NCI-H1694 treated with DMSO at 0.1 percent for 48 hours (cell line): Measurements from ENCODE around the gene PCID2.
"Not testable (repeated sequence)": the region's sequence is repeated elsewhere in the genome, so short reads cannot be mapped to it uniquely, and the experiment has no call there.

Experiments
- DNase-seq: peaks from one replicate; lab custom pipeline; 2025; lab: John Stamatoyannopoulos, UW

Gene PCID2

DNA sequence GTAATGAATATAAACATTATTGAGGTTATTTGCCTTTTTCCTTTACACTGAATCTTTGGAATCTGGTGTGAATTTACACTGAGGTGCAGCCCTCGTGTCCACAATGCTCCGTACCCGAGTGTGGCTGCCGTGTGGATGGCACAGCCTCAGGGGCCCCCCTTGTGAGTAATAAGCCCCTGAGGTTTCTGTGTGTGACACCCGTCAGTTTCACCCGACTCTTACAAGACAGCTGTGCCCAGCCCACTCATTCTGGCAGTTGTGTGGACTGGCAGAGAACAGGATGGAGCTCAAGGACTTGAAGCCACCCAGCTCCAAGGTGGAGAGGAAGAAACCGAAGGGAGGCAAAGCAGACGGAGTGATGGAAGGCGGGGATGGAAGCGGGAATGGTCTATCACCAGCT lies 42.2 kb downstream of the PCID2 start:
- DNase-seq, result no peak

DNA sequence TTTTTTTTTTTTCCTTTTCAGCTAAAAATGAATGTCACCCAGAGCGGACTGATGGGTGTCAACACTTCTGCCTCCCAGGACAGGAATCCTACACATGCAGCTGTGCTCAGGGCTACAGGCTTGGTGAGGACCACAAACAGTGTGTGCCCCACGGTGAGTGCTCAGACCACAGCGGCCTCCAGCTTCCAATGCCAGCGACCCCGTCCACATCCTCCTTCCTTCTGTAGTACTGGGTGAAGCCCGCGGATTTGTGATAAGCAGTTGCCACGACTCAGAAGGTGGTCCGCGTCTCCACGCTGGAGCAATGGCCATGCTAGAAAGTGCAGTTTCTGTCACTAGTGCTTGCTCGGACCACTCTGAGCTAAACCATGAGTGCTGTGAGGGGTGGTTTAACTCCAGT lies 44.0 kb downstream of the PCID2 start:
- no peak for DNase-seq

DNA sequence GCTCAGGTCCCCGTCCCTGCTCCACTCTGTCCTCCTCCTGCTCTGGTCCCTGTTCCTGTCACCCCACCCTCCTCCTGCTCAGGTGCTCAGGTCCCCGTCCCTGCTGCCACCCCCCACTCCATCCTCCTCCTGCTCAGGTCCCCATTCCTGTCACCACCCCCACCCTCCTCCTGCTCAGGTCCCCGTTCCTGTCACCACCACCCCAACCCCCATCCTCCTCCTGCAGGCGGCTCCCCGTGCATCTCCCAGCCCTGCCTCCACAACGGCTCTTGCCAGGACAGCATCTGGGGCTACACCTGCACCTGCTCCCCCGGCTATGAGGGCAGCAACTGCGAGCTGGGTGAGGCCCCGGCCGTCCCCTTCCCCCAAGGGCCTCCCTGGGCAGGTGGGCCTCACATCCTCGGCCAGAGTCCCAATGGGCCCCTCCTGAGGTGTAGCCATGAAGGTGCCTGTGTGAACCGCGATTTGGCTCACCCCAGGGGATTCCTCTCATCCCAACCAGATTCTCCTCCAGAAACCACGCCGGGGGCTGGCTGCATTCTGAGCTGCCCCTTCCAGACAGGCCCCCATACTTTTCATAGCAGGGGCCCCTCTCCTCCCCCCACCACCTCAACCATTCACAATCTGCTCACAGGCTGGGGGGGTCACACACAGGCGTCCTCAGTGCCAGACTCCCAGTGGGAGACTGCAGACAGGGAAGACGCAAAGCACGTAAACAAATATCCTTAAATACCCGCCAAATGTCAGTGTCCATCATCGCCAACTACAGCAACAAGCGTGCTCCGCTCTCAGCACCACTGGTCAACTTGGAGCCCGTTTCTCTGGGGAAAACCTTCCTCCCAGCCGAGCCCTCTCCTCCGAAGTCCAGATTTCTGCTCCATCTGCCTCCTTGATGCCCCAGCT lies 45.4 kb downstream of the PCID2 start:
- no peak for DNase-seq

DNA sequence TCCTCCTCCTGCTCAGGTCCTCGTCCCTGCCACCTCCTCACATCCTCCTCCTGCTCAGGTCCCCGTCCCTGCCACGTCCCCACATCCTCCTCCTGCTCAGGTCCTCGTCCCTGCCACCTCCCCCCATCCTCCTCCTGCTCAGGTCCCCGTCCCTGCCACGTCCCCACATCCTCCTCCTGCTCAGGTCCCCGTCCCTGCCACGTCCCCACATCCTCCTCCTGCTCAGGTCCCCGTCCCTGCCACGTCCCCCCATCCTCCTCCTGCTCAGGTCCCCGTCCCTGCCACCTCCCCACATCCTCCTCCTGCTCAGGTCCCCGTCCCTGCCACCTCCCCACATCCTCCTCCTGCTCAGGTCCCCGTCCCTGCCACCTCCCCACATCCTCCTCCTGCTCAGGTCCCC lies 46.5 kb downstream of the PCID2 start:
- not testable (repeated sequence) for DNase-seq

DNA sequence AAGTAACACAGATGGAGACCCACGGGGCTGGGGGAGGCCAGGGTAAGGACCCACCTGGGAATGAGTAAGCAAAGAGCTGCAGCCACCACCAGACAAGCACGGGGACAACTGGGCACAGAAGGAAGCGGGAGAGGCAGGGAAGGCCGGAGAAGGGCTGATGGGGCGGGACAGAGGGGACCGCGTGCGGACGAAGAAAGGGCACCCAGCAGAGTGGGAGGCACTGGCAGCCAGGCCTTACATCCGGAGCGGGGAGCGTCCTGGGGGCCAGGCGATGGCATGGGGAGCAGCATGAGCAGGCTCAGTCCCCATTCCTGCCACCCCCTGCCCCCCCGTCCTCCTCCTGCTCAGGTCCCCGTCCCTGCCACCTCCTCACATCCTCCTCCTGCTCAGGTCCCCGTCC lies 47.0 kb downstream of the PCID2 start:
- no peak for DNase-seq

DNA sequence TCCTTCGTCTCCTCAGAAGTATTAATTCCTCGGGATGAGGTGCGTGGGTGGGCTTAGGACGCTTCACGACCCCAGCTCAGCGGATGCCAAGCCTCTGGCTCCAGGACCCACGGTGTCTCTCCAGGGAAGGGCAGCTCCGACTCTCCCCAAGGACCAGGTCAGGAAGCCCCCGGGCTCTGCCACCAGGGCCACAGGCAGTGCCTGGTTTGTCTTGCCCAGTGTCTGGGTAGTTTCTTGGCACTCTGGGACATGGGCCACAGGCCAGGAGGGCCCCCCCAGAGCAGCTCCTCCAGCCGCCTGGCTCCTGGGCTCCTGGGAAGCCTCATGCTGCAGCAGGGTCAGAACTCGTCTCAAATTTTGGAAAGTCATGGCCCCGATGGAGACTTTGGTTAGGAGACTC lies 47.5 kb downstream of the PCID2 start:
- DNase-seq, result no peak

DNA sequence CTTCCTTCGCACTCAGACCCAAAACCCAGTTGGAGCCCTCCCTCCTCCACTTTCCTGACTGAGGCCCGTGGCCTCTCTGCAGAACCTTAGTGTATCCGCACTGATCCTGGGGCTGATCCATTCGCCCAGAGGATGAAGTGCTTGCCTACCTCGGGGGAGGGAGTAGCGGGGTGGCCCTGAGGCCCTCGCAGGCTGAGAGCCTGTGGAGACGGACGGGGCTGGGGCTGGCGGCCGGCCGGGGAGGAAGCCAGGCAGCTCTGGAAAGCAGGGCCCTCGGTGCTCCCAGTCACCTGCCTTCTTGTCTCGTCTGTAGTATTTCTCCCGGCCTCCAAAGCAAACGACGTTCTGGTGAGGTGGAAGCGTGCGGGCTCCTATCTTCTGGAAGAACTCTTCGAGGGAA lies 48.8 kb downstream of the PCID2 start:
- no peak for DNase-seq

DNA sequence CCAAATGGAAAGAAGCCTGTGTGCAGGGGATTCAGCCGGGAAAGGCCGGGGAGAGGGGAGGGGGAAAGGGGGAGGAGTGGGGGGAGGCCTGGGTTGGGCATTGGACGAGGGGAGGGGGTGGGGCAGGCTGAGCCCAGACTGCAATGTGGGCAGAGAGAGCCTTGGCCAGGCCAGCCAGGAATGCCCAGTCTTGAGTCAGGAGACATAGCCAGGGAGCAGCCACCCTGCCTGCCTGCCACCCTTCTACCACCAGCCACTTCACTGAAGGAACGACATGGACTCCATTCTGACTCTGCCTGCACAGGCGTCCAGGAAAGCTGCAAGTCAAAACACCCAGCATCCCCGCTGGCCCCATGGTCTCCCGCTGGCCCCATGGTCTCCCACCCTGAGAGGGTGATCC lies 49.5 kb downstream of the PCID2 start:
- no peak for DNase-seq

DNA sequence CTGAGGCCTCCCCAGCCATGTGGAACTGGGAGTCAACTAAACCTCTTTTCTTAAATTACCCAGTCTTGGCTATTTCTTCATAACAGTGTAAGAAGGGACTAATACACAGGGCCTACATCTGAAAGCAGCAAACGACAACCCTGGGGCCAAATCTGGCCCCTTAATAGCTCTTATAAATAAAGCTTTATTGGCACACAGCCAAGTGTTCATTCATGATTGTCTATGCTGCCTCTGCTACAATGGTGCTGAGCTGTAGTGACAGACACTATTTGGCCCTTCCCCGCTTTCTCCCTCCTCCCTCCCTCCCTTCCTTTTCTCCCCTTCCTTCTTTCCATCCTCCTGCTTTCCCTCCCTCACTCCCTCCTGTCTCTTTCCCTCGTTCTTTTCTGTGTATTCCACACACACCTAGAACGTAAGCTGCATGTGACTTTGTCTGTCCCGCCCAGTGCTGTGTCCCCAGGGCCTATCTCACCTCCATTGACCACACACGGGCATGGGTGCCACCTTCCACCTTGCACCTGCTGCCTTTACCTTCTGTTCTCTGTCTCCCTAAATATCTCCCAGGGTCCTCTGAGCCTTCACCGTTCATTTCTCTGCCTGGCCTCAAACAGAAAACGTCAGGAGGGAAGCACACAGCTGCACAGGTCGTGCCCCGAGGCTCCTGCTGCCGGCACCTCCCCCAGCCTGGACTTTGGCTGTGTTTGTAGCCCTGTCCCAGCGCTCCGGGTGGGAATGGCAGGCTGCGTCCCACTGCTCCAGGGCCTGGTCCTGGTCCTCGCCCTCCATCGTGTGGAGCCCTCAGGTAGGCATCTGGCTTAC lies 50.3 kb downstream of the PCID2 start, which contains the start of gene PROZ:
Gene PROZ, plus strand, starts transcription at position 720 of the 819 bp plus-strand sequence. Its CDS starts 13 bp downstream, at position 733.
- no peak for DNase-seq

DNA sequence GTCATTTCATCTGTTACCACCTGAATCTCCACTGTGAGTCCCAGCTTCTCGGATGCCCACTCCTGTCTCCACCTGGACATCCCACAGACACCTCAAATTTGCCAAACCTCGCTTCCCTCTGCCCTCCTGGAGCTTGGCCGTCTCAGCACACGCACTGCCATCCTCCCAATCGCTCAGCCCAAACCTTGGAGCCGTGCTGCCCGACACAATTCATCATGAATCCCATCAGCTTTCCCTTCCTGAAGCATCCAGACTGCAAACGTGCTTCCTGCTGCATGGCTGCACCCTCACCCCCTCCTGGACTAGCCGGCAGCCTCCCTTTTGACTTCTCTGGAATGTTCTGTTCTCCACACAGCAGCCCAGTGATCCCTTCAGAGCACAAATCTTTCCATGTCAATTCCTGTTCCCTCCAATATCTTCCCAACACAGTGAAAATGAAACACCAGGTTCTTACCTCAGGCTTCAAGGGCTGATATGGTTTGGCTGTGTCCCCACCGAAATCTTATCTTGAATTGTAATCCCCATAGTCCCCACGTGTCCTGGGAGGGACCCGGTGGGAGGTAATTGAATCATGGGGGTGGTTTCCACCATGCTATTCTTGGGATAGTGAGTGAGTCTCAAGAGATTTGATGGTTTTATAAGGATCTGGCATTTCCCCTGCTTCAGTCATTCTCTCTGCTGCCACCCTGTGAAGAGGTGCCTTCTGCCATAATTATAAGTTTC lies 51.1 kb downstream of the PCID2 start:
- no peak for DNase-seq

DNA sequence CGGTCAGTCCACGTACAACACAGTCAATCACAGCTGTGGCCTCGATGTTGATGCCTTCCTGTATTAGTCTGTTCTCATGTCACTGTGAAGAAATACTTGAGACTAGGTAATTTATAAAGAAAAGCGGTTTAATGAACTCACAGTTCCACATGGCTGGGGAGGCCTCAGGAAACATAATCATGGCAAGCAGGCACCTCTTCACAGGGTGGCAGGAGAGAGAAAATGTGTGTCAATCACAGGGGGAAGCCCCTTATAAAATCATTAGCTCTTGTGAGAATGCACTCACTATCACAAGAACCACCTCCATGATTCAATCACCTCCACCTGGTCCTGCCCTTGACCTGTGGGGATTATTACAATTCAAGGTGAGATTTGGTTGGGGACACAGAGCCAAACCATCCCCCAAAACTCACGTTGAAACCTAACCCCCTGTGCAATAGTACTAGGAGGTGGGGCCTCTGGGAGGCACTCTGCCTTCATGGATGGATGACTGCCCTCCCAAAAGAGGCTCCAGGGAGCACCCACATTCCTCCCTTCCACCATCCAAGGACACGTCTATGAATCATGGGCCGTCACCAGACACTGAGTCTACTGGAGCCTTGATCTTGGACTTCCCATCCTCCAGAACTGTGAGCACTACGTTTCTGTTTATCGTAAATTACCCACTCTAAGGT lies 52.4 kb downstream of the PCID2 start:
- no peak for DNase-seq

DNA sequence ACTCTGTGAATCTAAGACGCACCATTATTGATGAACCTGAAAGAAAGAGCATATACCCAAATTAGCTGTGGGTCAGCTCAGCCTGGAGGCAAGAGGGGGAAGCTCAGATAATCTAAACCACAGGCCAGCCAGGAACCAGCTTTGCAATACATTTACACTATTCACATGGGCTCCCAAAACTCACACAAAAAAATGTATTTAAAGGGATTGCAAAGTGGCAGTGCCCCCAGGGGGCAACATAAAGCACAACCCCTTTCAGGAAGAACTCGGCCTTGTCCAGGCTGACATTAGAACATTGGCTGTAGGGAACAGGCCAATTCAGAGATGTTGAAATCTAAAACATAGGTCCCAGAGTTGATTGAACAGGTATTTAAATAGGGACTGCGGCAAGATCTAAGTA lies 53.3 kb downstream of the PCID2 start:
- no peak for DNase-seq

DNA sequence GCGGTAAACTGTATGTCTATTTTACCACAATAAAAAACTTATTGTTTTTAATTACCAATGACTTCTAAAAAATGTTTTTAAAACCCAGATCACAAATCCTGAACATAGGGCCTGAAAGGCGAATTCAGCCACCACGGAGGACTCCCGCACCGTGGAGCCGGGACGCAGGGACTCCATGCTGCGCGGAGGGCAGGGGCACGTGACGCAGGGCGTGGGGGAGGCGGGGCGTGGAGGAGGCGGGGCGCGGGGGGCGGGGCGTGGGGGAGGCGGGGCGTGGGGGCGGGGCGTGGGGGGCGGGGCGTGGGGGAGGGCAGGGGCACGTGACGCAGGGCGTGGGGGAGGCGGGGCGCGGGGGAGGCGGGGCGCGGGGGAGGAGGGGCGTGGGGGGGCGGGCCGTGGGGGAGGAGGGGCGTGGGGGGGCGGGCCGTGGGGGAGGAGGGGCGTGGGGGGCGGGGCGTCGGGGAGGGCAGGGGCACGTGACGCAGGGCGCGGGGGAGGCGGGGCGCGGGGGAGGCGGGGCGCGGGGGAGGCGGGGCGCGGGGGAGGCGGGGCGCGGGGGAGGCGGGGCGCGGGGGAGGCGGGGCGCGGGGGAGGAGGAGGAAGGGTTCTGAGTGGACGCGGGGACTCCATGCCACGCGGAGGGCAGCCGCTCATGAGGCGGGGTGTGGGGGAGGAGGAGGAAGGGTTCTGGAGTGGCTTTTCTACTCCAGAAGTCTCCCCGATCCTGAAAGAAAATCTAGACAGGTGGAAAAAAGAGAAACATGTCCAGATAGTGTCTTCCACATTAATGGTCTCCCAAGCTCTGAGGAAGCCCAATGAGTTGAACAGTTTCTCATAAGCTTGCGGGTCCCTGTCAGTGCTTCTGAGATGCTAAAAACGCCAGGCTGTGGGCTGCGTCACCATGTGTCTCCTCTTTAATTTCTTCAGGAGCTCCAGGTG lies 54.4 kb downstream of the PCID2 start:
- DNase-seq, result peak; percentile 46

DNA sequence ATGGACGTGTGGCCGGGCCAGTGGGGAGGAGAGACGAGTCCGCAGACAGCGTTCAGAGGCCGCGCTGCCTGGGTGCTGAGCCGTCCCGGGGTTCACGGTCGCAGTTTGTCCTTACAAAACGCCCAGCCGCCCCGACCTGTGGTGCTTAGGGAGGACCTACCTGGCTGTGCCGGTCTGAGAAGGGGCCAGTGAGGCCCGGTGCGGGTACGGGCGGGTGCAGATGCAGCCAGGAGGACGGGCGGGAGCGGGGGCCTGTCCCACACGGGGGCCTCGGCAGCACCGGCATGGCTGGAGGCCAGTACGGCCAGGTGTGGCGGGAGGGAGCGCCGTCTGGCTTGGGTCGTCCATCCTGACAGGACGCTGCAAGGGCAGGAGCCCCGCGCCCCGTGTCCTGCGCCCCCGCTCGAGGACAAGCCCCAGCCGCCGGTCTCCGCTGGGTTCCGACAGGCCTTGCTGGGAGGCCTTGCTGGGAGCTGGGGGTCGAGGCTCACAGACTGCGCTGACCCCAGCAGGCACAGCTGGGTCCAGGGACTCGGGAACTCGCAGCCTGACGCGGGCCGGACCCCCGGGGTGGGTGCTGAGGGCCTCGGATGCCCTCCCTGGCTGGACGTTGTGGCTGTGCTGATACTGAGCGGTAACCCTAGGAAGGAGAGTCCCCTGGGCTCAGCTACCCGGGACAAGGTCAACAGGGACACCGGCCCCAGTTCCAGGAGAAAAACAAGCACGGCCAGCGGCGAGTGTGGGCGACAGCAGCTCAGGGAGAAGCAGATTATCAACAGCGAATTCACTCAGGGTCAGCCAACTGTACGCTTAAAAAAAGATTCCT lies 55.3 kb downstream of the PCID2 start:
- no peak for DNase-seq

DNA sequence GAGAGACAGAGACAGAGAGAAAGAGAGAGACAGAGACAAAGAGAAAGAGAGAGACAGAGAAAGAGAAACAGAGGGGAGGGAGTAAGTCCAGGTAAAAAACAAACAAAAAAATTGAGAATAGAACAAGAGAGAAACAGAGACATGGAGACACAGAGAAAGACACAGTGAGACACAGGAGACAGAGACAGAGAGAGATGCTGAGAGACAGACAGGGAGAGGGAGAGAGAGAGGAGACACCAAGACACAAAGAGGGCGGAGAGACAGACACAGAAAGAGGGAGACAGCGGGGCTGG lies 55.8 kb downstream of the PCID2 start:
- no peak for DNase-seq

DNA sequence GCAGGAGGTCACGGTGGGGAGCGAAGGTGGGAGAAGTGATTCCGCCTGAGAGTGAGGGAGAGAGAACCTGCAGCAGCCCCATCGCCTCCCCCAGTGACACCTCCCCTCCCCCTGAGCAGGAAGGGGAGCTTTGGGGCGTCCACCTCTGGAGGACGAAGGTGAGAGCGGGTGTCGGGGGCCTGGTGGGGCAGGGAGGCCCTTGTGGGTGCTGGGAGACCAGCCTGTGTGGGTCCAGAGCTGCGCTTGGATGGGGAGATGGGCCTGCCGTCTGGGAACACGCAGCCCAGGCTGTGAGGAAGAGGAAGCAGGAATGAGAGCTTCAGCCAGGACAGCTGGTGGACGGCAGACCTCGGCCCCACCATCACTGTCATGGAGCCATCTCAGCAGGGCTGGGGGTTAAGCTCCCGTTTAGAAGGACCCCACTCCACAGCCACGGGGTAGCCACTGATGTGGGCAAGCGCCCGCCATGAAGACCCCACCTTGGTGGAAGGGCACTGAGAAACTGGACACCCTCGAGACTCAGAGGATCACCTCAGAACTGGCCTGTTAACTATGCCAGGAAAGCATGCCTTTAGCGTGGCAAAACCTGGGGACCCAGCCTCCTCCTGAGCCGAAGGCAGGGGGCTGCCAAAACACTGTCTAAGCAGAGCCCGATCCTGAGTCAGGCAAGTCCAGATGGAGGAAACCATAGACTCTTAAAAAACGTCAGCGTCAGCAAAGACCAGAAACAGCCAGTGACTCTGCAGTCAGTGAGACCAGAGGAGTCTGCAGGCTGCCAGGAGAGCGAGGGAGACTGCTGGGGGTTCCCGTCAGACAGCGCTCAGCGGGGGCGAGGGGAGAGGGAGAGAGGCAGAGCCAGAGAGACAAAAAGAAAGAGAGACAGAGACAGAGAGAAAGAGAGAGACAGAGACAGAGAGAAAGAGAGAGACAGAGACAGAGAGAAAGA lies 56.5 kb downstream of the PCID2 start:
- DNase-seq, result no peak

DNA sequence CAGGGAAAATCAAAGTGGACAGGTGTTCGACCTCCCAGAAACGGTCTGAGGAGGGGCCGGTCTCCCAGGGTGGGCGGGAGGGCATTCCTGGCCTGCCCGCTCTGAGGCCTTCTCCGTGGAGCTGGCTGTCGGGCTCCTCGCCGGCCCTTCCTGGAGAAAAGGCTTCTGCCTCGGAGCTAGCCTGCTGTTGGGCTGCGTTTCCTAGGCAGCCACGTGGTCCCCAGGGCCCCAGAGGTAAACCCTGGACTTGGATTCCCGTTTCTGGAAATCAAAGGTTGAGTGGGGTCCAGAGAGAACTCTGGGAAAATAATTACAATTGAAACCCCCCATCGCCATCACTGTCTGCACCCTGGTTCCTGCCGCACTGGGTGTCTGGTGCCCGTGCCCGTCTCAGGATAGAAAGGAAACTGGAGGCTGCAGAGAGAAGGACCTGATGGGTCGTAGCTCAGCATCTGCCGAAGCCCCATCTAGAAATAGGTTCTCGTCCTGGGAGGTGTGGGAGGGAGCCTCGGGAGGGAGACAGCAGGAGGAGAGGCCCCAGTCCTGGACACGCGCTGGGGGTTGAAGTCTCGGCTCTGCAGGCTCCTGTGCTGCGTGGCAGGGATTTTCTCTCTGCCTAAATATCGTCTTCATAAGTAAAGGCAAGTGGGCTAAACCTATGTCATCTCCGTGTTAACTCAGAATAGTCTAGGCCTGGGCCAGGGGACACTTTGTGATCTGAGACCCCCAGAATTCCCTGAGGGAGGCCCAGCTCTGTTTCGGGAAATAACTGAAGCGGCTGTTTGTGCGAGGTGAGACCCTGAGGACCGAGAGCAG lies 57.7 kb downstream of the PCID2 start:
- DNase-seq, result no peak
